Measurements from ENCODE around the gene ATXN7. TPM values are rescaled to one million over a fixed set of nuclear protein-coding genes. Genes with fewer than 3 reads are reported as not detected.

The ATXN7 gene
- total and polyA plus RNA-seq, 2 of the 4 experiments (the other 2 are of a cell fraction) = 8.6 to 13.6 TPM

DNA sequence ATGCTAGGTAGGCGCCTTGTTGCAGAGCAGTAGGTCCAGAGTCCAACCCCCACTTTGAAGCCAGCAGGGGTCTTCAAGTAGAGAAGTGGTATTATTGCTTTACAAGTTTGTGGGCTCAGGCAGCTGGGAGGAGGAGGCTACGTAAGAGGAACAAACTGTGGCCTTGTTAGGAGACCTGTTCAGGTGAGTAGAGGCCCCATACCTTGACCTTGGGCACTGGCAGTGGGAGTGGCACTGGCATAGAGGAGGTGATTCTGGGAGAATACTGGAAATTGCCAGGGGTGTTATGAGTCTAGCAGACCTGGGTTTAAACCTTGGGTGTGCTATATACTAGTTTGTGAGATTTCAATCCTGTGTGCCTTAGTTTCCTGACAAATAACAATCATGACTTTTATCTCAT lies 83.1 kb downstream of the ATXN7 start:
- no peak overlapping the region for H3K56ac ChIP-seq (ENCODE audit: extremely low read depth, insufficient read depth, low read length)
- no peak overlapping the region for H4K5ac ChIP-seq (ENCODE audit: low read depth, low read length)
- H3K14ac ChIP-seq (replicated peaks; ENCODE audit: low read depth, low read length) = no peak overlapping the region
- H3K9ac ChIP-seq (ENCODE audit: low read depth, low read length) = no peak overlapping the region
- intact Hi-C loops (cut with micrococcal nuclease) (no loop called here), in situ Hi-C loops (cut with MboI; ENCODE audit: low sequenced_read_pairs) (no loop called here), dilution Hi-C loops (cut with HindIII; ENCODE audit: low sequenced_read_pairs, unreplicated experiment) (no loop called here)
- 100% methylated on average over 1 of the region's 2 CpGs; no CpG with 5 or more reads in 1 of the 2 experiments for WGBS, 2 experiments (ENCODE audit: extremely low coverage in 2 of 2, insufficient read length in 1 of 2)
- no peak for ATAC-seq (ENCODE audit: low read depth)
- no peak overlapping the region for H2BK5ac ChIP-seq (ENCODE audit: low read depth, low read length, poor library complexity, severe bottlenecking)
- no peak overlapping the region for H2BK20ac ChIP-seq (ENCODE audit: low read depth, low read length)
- ChIA-PET POLR2A (ENCODE audit: unreplicated experiment) (no interaction called here), CTCF (interaction anchor here (1.1 kb wide), 1 partner anchor 9 kb away, joined by 3 read pairs; no protein-coding TSS in a partner anchor)
- no peak overlapping the region for H4K8ac ChIP-seq (ENCODE audit: low read depth in 2 of 2, low read length in 2 of 2)
- H3K18ac ChIP-seq (ENCODE audit: low read depth, low read length) = no peak overlapping the region
- H2BK15ac ChIP-seq (ENCODE audit: low read depth, low read length) = no peak overlapping the region
- H2AFZ ChIP-seq (replicated peaks; ENCODE audit: low read length, poor library complexity) = no peak overlapping the region
- no peak overlapping the region for H3K27ac ChIP-seq (ENCODE audit: insufficient read depth, low read length)
- H3K4me2 ChIP-seq (ENCODE audit: low read depth, low read length) = no peak overlapping the region
- DNase-seq = no peak
- H4K91ac ChIP-seq (ENCODE audit: insufficient read depth, low read depth, low read length) = no peak overlapping the region
- TF ChIP-seq MXI1 (IDR thresholded peaks at IDR 0.05; ENCODE audit: borderline replicate concordance, low read depth, low read length) (no peak), USF2 (IDR thresholded peaks at IDR 0.05; ENCODE audit: low read depth, low read length) (no peak), ELK1 (IDR thresholded peaks at IDR 0.05; ENCODE audit: borderline replicate concordance, low read depth, low read length) (no peak), MAFK (IDR thresholded peaks at IDR 0.05; ENCODE audit: low read depth, low read length) (no peak), CHD1 (IDR thresholded peaks at IDR 0.05; ENCODE audit: low read depth, low read length) (no peak)
- TF ChIP-seq, protein P1, sequence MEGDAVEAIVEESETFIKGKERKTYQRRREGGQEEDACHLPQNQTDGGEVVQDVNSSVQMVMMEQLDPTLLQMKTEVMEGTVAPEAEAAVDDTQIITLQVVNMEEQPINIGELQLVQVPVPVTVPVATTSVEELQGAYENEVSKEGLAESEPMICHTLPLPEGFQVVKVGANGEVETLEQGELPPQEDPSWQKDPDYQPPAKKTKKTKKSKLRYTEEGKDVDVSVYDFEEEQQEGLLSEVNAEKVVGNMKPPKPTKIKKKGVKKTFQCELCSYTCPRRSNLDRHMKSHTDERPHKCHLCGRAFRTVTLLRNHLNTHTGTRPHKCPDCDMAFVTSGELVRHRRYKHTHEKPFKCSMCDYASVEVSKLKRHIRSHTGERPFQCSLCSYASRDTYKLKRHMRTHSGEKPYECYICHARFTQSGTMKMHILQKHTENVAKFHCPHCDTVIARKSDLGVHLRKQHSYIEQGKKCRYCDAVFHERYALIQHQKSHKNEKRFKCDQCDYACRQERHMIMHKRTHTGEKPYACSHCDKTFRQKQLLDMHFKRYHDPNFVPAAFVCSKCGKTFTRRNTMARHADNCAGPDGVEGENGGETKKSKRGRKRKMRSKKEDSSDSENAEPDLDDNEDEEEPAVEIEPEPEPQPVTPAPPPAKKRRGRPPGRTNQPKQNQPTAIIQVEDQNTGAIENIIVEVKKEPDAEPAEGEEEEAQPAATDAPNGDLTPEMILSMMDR (conservative IDR thresholded peaks at IDR 0.05; ENCODE audit: low read depth, low read length) = no peak
- peaks cover 3% of the 10 kb centered on the region; the same call in 1 of the 2 replicates for H3K36me3 ChIP-seq (ENCODE audit: control insufficient read depth, insufficient read depth, low read length)
- H3K4me3 ChIP-seq (ENCODE audit: insufficient read depth, low read depth, low read length) = no peak overlapping the region
- no peak overlapping the region for H3K23ac ChIP-seq (ENCODE audit: low read depth, low read length)
- H3K9me1 ChIP-seq (ENCODE audit: insufficient read depth, low read length) = peaks cover 31% of the 10 kb centered on the region
- peaks cover 41% of the 10 kb centered on the region for H4K20me1 ChIP-seq (ENCODE audit: insufficient read depth, low read length)
- H2AK9ac ChIP-seq (replicated peaks; ENCODE audit: low read depth, low read length, poor library complexity) = no peak overlapping the region
- H2AK5ac ChIP-seq (ENCODE audit: low read depth, low read length) = no peak overlapping the region
- no peak overlapping the region for H2BK120ac ChIP-seq (ENCODE audit: low read depth, low read length)
- H3K4me1 ChIP-seq (ENCODE audit: control insufficient read depth, insufficient read depth, low read length) = peaks cover 9% of the 10 kb centered on the region
- no TSS peak for BruUV-seq (replicated peaks)
- no peak overlapping the region for H3K4ac ChIP-seq (ENCODE audit: low read depth, low read length)
- peaks cover 54 to 74% of the 10 kb centered on the region in 2 experiments for H3K79me1 ChIP-seq (ENCODE audit: low read depth in 1 of 2, low read length in 2 of 2)
- H3K27me3 ChIP-seq (ENCODE audit: control insufficient read depth, insufficient read depth, low read length) = no peaks in the 10 kb centered on the region
- H3K9me3 ChIP-seq (ENCODE audit: control insufficient read depth, insufficient read depth, low read length) = no peaks in the 10 kb centered on the region
